ENCODE results near the gene CASK.

DNA sequence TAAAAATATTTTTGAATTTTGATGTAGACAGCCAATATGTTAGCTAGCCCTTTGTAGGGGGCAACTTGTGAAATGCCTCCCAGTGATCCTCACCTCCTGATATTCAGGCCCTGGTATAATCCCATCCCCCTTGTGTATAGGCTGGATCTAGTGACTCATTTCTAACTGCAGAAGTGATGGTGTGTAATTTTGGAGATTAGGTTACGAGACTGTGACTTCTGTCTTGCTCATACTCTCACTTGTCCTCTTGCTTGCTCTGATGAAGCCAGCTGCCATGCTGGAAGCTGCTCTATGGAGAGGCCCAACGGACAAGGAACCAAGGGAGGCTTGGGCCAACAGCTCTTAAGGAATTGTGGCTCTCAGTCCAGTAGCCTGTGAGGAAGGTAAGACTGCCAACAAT is 137.7 kb downstream of the CASK start:
- TF ChIP-seq, protein P1, sequence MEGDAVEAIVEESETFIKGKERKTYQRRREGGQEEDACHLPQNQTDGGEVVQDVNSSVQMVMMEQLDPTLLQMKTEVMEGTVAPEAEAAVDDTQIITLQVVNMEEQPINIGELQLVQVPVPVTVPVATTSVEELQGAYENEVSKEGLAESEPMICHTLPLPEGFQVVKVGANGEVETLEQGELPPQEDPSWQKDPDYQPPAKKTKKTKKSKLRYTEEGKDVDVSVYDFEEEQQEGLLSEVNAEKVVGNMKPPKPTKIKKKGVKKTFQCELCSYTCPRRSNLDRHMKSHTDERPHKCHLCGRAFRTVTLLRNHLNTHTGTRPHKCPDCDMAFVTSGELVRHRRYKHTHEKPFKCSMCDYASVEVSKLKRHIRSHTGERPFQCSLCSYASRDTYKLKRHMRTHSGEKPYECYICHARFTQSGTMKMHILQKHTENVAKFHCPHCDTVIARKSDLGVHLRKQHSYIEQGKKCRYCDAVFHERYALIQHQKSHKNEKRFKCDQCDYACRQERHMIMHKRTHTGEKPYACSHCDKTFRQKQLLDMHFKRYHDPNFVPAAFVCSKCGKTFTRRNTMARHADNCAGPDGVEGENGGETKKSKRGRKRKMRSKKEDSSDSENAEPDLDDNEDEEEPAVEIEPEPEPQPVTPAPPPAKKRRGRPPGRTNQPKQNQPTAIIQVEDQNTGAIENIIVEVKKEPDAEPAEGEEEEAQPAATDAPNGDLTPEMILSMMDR (IDR thresholded peaks at IDR 0.05): no peak
- TF ChIP-seq POLR2A (IDR thresholded peaks at IDR 0.05): no peak
- TF ChIP-seq EP300 (IDR thresholded peaks at IDR 0.05): no peak

Data from tibial nerve (tissue), 4 donors.